ENCODE data around the gene RGS14. TPM values are rescaled to one million over a fixed set of nuclear protein-coding genes. Genes with fewer than 3 reads are reported as not detected.
"Not testable (repeated sequence)": the region's sequence is repeated elsewhere in the genome, so short reads cannot be mapped to it uniquely, and the experiment has no call there.

The RGS14 gene
- total RNA-seq, 1 experiment from 2014 or later: 0.23 TPM

- DNase-seq (ENCODE audit: low read depth): peak; percentile 92
Observed at GRCh38 chr5:177327539-177328522, 29.9 kb upstream of the RGS14 start.

DNA sequence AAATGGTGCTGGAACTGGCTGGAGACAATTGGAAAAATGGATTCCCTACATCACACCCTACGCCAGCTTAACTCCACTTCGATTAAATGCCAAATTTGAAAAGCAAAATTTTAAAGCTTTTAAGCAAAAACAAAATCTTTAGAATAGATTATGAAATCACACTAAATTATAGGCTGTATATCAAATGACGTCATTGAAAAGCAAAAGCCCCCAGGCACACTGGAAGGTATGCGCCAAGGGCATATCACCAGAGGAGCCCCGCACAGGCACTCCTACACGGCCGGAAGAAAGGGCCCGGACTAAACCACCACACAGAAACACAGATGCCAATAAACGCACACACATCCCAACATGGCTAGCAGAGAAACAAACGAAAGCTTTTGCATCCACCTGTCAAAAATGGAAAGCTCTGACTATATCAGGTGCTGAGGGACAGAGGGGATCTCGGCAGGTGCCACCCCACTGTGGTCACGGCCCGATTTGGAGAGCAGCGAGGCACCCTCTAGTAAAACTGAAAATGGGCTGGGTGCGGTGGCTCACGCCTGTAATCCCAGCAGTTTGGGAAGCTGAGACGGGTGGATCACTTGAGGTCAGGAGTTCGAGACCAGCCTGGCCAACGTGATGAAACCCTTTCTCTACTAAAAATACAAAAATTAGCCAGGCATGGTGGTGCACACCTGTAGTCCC, 29.0 kb upstream of the RGS14 start:
- no peak for DNase-seq (ENCODE audit: low read depth)

GRCh38 chr5:177329883-177330282, 27.8 kb upstream of the RGS14 start:
- DNase-seq (ENCODE audit: low read depth): no peak

DNA sequence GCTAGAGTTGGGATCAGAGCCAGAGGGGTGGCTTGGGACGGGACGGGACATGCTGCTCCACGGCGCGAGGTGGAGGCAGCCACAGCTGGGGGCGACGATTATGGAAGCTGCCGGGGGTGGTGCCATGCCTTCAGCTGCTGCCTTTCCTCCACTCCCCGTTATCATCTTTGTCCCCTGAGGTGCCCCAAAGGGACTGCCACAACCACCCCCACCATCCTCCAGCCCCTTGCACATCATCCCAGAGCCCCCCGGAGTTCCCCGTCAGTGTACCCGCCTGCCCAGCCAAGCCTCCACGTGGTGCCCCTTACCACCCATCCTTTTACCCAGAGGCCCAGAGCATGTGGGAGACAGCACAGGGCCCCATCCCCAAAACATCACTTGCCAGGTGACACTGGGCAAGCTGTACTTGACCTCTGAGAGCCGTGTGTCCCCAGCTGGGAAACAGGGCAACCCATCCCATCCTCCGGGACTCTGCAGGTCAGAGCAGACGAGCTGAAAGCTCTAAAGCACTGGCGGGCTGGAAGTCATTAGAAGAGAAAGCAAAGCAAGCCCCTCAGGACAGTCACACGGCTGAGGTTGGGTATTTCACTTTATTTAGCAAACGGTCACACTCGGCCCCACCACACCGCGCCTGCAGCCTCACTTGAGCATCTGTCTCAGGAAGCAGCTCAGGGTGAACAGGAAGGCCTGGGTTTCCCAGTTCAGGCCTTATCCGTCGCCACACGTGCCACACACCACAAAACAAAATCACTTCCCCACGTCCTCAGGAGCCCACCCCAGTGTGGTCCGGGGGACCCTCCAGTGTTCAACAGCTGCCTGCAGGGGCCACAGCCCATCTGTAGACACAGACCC, 26.5 kb upstream of the RGS14 start:
- DNase-seq (ENCODE audit: low read depth): no peak

DNA sequence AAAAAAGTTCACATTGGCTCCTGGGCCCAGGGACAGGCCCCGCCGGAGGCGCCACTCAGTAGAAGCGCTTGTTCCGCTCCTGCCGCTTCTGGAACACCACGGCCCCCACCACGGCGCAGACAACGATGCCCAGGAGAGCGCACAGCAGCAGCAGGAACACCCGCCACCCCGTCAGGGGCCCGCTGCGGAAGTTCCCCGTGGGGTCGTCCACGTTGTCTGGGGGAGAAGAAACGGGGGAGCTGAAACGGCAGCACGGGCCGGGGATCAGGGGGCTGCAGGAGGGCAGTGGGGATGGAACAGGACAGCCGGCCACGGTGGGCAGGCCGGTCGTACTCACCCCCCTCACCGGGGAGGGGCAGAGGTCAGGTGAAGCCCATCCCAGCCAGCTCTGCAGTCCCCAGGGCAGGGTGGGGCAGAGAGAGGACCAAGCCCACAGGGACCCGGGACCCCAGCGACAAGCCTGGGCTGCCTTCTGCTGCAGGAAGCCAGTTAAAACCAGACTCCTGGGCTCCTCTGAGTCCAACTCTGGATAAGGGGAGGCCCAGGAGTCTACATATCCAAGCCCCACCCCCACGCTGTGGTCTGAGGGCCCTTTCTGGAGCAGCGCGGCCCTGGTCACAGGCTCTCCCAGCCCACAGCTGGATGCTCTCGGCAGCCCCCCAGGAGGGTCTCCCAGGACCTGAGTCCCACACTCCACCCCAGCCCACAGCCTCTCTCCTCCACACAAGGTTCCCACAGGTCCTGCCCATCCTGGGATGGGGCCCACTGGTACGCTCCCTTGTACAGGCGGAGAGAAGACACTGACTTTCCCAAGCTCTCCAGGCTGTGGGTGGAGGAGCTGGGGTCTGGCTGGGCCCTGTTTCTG, 25.5 kb upstream of the RGS14 start:
- DNase-seq (ENCODE audit: low read depth): no peak

GRCh38 chr5:177332896-177333260, 24.8 kb upstream of the RGS14 start:
- no peak for DNase-seq (ENCODE audit: low read depth)

- DNase-seq (ENCODE audit: low read depth): no peak
Observed at GRCh38 chr5:177333420-177334154, 24.1 kb upstream of the RGS14 start.

DNA sequence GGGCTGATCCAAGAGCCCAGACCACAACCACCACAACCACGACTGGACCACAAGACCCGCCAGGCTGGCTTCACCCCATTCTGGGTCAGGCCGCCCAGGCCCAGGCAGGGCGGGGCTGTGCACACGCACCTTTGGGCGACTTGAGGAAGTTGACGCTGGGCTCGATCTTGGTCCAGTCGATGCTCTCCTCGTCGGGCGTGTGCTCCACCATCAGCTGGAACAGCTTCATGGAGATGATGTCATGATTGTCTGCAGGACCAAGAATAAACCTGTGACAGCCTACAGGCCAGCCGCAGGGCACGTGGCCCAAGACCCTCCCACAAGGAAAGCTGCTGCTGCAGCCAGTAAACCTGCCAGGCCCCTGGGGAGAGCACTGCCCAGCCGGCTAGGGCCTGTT, 23.6 kb upstream of the RGS14 start:
- no peak for DNase-seq (ENCODE audit: low read depth)

DNA sequence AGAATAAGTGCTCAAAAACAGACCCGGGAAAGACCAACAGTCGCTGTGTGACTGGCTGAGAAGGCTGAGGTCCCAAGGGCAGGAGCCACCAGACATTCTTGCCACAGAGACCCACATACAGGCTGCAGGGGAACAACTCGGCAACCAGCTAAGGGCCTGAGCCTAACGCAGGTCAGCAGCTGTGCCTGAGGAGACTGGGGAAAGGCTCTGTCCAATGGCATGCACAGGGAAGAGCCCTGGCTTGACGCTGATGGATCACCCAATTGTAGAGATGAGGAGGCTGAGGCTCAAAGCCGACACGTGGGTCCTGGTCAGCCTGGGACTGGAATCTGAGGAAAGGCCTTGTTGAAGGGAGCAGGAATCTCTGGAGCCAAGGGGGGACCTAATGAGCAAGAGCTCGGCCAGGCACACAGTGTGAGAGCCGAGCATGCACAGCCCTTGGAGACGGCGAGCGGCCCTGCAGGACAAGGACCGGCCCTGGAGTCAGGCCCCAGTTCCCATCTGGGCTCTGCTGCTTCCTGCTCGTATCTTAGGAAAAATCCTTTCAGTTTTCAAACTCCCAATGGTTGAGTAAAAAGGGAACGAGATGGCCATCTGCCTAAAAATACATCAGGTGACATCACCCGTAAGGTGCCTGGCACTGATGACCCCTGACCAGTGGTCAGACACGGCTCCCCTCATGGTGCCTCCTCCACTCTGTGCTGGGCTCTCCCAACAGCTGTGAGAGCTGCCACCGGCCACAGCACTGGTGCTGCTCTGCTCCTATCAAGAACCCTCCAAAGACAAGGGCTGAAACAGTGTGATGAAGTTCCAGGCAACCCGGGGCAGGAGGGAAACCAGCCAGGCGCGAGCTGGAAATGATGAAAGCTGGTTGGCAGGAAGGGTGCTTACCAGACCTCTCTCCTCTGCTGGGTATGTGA, 22.7 kb upstream of the RGS14 start:
- DNase-seq (ENCODE audit: low read depth): no peak

- DNase-seq (ENCODE audit: low read depth): no peak
Observed at GRCh38 chr5:177335701-177336065, 22.0 kb upstream of the RGS14 start.

DNA sequence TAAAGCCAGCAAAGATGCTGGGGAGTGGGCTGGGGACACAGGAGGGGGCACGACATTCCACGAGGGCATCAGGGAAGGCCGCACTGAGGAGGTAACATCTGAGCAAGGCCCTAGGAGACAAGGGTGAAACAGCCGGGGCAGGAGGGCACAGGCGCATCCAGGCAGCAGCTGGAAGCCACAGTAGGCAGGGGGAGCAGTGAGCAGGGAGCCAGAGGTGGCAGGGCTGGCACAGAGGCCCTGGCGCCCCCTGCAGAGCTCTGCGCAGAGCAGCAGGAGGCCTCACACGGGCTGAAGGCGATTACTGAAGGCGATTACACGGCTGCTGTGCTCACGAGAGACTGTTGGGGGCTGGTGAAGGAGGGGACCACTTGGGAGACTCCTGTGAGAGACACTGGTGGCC, 21.6 kb upstream of the RGS14 start:
- peak; percentile 51 for DNase-seq (ENCODE audit: low read depth)

DNA sequence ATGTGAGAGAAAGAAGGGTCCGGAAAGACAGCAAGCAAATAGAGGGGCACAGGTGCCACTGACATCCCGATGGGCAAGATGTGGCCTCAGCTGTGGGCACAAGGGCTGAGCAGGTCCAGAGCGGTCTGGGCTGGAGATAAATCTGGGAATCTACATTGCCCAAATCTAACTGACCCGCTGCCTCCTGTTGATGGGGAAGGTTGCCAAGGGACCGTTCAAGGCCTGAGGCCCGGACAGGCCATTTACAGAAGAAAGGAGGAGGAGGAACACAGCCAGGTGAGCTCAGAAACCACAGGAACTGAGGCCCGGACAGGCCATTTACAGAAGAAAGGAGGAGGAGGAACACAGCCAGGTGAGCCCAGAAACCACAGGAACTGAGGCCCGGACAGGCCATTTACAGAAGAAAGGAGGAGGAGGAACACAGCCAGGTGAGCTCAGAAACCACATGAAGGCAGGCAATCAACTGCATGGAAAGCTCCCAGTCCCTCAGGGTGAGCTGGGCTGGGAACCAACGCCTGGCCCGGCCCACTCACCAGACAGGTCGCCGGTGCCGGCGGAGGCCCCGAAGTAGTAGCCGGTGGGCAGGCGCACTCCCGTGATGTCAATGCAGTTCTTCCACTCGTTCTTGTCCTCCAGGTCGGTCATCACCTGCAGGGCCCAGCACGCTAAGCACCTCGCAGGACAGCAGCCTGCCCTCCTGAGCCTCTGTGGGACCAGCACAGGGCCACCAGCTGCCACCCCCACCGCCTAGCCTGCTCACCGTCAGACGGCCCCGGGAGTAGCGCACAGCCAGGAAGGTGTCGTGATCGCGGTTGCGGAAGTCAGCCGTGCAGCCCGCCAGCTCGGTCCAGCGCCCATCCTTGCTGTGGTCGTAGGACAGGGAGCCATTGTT, 20.9 kb upstream of the RGS14 start:
- DNase-seq (ENCODE audit: low read depth): no peak

- DNase-seq (ENCODE audit: low read depth): no peak
Observed at GRCh38 chr5:177338251-177339106, 19.2 kb upstream of the RGS14 start.

- DNase-seq (ENCODE audit: low read depth): no peak
Observed at GRCh38 chr5:177339107-177339638, 18.6 kb upstream of the RGS14 start.

DNA sequence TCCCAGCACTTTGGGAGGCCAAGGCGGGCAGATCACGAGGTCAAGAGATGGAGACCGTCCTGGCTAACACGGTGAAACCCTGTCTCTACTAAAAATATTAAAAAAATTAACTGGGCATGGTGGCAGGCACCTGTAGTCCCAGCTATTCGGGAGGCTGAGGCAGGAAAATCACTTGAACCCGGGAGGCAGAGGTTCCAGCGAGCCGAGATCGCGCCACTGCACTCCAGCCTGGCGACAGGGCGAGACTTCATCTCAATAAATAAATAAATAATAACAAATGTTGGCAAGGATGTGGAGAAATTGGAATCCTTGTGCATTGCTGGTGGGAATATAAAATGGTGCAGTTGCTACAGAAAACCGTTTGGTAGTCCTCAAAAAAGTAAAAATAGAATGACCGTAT, 14.7 kb upstream of the RGS14 start:
- not testable (repeated sequence) for DNase-seq (ENCODE audit: low read depth)

- no peak for DNase-seq (ENCODE audit: low read depth)
Observed at GRCh38 chr5:177343777-177344176, 13.9 kb upstream of the RGS14 start.

- DNase-seq (ENCODE audit: low read depth): no peak
Observed at GRCh38 chr5:177344891-177345290, 12.8 kb upstream of the RGS14 start.
